HG03108 (cell line): ENCODE data around the gene FBXL17.
"Not testable (repeated sequence)": the region's sequence is repeated elsewhere in the genome, so short reads cannot be mapped to it uniquely, and the experiment has no call there.

ENCODE experiments used
- ATAC-seq: cut with Tn5 transposase; IDR thresholded peaks from one replicate; pipeline ENCODE4 v1.9.1; 2021; ENCODE audit warnings: moderate library complexity; ENCODE audit not compliant: unreplicated experiment

Gene FBXL17

GRCh38 chr5:108168915-108169314, 213.0 kb downstream of the FBXL17 start:
- ATAC-seq = no peak

DNA sequence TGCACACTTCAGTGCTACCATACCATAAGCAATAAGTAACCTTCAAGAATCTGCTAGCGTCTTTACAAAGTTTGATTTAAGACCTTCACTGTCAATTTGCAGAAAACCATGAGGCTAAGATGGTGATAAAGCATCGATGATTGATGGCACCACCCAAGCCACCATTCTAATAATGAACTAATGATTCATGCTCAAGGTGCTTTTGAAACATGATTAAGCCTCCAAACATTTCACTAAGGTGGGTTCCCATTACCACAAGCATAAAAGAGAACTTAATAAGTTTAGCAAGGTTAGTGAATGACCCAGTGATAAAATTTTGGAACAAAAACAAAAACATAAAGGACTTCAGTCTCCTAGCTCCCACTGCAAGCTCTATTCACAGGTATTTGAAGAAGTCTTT, 214.7 kb downstream of the FBXL17 start:
- ATAC-seq = no peak

GRCh38 chr5:108164574-108164973, 217.3 kb downstream of the FBXL17 start:
- ATAC-seq = no peak

GRCh38 chr5:108152854-108153253, 229.0 kb downstream of the FBXL17 start:
- not testable (repeated sequence) for ATAC-seq

GRCh38 chr5:108149369-108149768, 232.5 kb downstream of the FBXL17 start:
- no peak for ATAC-seq

DNA sequence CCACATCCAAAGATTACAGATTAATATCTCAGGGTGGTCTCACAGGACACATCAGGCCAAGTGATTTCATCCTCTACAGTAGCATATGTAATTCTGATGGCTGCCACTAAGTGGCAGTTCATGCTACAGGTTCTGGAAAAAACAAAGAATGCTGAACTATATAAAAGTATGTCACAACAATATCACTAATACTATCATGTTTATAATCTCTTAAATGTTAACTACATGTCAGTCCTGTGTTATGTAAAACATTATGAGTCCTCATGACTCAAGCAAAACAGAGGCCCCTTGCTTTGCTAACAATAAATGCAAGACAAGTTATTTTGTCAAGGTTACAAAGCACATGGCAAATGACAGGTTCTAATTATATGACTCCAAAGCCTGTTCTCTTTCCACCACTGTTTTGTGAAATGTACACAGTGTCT, 233.2 kb downstream of the FBXL17 start:
- ATAC-seq = peak; percentile 67

DNA sequence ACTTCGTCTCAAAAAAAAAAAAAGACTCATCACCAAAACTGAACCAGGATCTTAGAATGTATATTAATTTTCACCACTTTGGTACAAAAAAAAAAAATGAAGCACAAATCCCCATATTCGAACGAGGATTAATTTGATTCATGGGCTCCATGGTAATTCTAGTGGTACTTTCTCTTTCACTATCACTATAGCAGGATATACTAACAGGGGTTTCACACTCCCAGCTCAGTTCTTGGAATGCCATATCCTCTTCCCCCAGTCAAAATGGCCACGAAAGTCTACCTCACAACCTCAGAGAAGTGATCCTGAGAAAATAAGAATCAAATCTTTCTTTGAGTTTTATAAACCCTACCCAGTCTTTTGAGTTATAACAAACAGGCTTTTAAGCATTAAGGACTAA, 235.7 kb downstream of the FBXL17 start:
- no peak for ATAC-seq

- no peak for ATAC-seq
Observed at GRCh38 chr5:108145351-108145750, 236.5 kb downstream of the FBXL17 start.

DNA sequence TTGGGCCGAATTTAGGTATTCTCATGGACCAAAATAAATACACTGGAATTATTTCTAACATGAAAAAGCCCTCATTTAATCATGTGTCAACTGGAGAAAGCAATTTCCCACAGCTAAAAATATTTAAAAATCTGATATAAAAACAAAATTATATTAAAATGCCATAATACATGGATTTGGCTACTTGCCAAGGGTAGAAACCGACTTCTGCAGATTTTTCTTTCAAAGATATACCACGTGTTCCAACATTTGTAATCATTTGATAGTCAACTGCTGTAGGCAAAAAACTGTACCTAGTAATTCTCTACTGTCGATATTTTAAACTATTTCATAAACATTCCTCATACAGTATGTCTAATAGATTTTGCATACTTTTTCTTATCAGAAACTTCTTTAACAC, 237.6 kb downstream of the FBXL17 start:
- no peak for ATAC-seq

DNA sequence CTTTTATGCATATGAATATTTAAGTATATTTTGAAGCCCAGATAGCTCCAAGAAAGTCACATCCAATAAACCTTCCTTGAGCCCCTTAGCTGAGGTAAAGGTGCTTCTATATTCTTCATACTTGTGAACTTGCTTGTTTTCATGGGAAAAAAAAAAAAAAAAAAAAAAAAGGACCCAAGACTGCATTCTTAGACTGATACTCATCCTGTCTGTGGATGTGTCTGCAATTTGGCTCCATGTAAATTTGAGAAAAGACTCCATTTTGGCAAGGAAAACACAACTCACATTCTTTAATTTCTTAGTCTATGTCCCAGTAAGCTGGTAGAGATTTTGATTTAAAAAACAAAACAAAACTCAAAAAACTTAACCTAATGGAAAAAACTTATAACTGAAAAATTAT, 238.3 kb downstream of the FBXL17 start:
- ATAC-seq = no peak

GRCh38 chr5:108141676-108142075, 240.2 kb downstream of the FBXL17 start:
- no peak for ATAC-seq

DNA sequence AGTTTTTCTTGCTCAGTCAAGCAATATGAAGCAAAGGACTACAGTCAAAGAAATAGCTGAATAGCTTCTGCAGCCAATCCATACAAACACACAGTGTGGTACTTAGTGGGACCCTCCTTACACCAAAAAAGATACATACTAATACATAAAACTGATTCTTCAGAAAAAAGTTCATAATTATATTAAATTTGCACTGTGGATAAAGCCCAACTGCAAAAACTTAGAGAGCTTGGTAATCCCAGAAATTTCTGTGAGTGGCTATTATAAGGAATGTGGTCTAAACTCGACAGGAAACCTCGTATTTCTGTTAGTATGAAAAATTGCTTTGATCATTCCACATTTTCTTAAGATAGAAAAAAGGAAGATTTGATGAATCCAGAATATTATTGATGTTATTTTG, 245.4 kb downstream of the FBXL17 start:
- no peak for ATAC-seq

- no peak for ATAC-seq
Observed at GRCh38 chr5:108129129-108129528, 252.8 kb downstream of the FBXL17 start.

- ATAC-seq = no peak
Observed at GRCh38 chr5:108125771-108126511, 256.0 kb downstream of the FBXL17 start.

GRCh38 chr5:108124596-108124995, 257.3 kb downstream of the FBXL17 start:
- no peak for ATAC-seq

- ATAC-seq = no peak
Observed at GRCh38 chr5:108122702-108123101, 259.2 kb downstream of the FBXL17 start.

GRCh38 chr5:108118813-108119514, 262.9 kb downstream of the FBXL17 start:
- no peak for ATAC-seq

- no peak for ATAC-seq
Observed at GRCh38 chr5:108115673-108116072, 266.2 kb downstream of the FBXL17 start.

DNA sequence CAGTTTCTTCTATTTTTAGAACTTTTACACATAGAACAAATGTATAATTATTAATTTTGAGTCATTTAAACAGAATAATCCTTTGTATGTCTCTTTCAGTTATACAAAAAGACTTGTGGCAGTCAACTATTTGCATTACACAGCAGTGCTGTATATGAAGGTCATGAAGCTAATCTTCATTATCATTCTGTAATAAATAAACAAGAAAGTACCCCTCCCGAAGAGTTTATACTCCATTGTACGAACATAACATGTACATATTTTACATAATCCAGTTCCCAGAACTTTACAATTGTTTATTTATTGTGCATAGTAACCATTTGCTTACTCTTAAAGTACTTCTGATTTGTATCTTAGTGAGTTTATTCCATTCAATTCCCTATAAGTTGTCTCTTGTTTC, 267.9 kb downstream of the FBXL17 start:
- no peak for ATAC-seq

GRCh38 chr5:108111736-108112135, 270.2 kb downstream of the FBXL17 start:
- ATAC-seq = no peak

- no peak for ATAC-seq
Observed at GRCh38 chr5:108109059-108109458, 272.8 kb downstream of the FBXL17 start.

GRCh38 chr5:108104448-108104847, 277.4 kb downstream of the FBXL17 start:
- no peak for ATAC-seq
